Choroid plexus epithelial cell (primary cell): Measurements from ENCODE around the gene ZNF616.
"Not testable (repeated sequence)": the region's sequence is repeated elsewhere in the genome, so short reads cannot be mapped to it uniquely, and the experiment has no call there.

ENCODE experiments used
- DNase-seq: peaks from one replicate; pipeline ENCODE4 v3.0.0-alpha.2; 2010; ENCODE audit warnings: low read depth
- H3K4me3 ChIP-seq: 2 replicates; pipeline ENCODE4 v1.5.1; 2011; ENCODE audit warnings: low read depth, mild to moderate bottlenecking, control low read depth, low read length, moderate library complexity
- TF ChIP-seq, protein P1 (sequence below): conservative IDR thresholded peaks from 2 replicates; pipeline ENCODE4 v1.5.1; 2011; ENCODE audit warnings: low read depth, mild to moderate bottlenecking, control low read depth, inconsistent platforms, low read length, moderate library complexity

ZNF616 gene

DNA sequence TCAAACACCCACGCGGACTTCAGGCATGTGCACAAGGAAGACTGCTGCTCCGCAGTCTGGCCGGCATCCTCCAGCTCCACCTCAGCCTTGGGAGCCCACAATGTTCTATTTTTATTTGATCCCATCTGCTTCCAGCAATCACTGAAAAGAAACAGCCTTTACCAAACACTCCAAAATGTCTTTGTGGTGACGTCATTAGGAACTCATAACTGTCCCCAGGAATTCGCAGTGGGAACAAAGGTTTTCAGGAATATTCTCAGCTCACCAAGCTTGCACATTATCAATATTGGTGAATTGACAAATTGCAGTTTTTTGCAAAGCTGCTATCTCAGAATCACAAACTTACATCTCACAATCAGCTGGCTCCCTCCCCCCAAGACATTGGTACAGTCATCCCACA lies 29.0 kb downstream of the ZNF616 start:
- no peak overlapping the region for H3K4me3 ChIP-seq
- TF ChIP-seq, protein P1, sequence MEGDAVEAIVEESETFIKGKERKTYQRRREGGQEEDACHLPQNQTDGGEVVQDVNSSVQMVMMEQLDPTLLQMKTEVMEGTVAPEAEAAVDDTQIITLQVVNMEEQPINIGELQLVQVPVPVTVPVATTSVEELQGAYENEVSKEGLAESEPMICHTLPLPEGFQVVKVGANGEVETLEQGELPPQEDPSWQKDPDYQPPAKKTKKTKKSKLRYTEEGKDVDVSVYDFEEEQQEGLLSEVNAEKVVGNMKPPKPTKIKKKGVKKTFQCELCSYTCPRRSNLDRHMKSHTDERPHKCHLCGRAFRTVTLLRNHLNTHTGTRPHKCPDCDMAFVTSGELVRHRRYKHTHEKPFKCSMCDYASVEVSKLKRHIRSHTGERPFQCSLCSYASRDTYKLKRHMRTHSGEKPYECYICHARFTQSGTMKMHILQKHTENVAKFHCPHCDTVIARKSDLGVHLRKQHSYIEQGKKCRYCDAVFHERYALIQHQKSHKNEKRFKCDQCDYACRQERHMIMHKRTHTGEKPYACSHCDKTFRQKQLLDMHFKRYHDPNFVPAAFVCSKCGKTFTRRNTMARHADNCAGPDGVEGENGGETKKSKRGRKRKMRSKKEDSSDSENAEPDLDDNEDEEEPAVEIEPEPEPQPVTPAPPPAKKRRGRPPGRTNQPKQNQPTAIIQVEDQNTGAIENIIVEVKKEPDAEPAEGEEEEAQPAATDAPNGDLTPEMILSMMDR: no peak
- DNase-seq: no peak

DNA sequence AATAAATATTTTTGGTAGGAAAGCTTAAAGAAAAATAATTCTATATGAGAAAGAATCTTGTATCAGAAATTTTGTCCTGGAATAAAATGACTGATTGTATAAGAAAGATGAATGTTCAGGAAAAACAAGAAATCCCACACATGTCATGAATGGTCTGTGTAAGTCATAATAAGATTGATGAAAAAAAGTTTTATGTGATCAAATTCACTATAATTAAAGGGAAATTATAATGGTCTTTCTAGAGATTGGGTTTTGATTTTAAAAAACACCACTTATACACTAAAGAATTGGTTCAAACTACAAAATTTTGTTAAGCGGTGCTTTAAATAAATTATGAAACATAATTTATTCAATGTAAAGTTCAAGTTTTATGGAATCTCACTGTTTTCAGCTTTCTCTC lies 37.0 kb downstream of the ZNF616 start:
- no peak overlapping the region for H3K4me3 ChIP-seq
- no peak for DNase-seq
- TF ChIP-seq, protein P1: no peak

DNA sequence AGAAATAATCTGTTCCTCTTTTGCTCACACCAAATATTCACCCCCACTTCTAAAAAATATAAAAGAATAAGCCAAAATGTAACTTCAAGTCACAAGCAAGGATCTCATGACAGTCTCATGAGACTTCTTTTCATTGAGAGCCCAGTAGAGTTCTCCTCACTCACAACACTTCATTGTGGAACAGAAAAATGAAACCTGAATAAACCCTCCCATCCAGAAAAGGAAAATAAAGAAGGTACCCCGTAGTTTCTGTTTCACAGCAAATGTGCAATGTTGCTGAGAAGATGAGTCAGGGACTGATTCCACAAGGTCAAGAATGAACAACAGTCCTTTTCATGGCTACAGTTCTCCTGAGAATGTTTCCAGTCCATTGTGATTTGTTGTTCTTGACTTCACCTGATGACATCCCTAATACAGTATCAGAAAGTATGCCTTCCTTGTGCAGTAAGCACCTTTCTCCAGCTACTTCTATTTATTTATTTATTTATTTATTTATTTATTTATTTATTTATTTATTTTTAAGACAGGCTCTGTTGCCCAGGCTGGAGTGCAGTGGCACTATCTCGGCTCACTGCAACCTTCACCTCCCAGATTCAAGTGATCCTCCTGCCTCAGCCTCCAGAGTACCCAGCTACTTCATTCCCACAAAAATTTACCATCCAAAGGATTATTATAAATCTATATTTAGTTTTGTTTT lies 37.7 kb downstream of the ZNF616 start:
- no peak overlapping the region for H3K4me3 ChIP-seq
- TF ChIP-seq, protein P1: no peak
- DNase-seq: no peak

DNA sequence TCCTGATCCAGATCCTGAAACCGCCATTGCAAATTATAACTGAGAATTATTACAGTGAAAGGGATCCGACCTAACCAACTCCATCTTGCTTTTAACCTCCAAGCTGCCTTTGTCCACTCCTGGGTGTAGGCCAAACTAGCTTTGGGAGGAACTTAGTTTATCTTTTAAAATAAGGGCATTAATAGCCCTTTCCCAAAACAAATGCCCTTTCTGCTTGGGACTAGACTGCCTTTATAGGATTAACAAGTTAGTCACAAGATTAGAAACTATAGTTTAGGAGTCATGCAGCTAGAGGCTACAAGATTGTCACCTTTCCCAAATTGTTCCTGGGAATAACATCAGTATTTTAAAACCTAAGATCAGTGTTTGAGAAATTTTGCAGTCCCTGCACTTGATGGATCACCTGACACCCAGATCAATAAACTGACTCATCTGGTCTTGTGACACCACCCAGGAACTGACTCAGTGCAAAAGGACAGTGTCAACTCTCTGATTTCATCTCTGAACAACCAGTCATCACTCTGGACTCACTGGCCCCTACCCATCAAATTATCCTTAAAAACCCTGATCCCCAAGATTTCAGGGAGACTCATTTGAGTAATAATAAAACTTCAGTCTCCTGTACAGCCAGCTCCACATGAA lies 40.1 kb downstream of the ZNF616 start:
- TF ChIP-seq, protein P1: no peak
- no peak overlapping the region for H3K4me3 ChIP-seq
- peak; percentile 17 for DNase-seq

DNA sequence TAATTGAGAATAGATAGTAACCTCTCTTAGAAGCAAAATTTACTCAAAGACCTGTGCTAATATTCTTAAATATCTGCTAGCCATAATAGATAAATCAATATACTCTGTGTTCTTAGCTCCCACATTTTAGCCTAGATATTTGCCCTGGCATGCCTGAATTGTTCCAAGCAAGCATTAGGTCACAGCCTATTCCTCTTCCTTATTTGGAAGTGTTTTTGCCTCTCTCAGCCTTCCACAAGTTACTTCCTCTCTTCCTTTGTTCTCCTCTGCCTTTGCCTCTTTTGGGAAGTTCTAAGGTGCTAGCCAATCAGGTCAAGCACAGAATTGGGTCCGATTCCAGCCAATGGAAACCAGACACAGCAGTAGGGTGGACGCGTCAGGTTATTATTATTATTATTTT lies 43.3 kb downstream of the ZNF616 start:
- H3K4me3 ChIP-seq, DNase-seq: not testable (repeated sequence)

DNA sequence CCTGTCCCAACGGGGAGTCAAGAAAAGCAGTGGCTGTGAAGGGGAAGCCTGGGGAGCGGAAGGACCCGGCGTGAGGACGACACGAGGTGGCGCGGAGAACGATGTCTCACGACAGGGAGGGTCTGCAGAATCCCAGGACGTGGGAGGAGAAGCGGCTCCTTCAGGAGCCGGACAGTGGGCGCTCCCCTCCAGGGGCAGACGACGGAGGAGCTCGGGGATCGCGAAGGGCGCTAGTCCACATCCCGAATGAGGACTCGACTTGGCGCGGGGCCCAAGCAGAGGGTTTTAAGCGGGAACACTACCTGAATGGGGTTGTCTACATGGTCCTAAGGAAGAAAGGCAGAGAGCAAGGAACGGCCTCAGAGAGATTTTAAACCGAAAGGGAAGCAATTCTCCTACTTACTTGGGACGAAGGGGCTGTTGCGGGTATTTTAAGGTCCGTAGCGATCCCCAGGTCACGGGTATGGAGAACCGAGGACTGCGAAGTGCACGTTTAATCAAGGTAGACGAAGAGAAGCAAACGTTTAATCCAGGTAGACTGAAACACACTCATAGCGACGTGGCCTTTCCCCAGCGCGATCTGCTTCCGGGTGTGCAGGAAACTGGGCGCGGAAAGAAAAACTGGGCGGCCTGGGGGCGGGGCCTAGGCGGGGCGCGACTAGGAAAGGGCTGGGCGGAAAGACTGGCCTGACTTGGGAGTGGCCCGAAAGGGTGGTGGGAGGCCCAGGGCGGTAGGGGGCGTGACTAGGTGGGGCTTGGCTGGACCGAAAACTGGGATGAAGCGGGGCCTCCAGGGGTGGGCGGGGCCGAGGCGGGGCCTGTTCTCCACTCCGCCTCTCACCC lies 44.3 kb downstream of the ZNF616 start, which contains the start of gene ZNF841:
Gene ZNF841 (minus strand): TSS at position 594 of the 843 bp plus-strand sequence. CDS start 10,964 bp downstream, outside the sequence.
- H3K4me3 ChIP-seq: peak within 1 kb of the TSS; percentile 94
- TF ChIP-seq, protein P1: peak; percentile 18

DNA sequence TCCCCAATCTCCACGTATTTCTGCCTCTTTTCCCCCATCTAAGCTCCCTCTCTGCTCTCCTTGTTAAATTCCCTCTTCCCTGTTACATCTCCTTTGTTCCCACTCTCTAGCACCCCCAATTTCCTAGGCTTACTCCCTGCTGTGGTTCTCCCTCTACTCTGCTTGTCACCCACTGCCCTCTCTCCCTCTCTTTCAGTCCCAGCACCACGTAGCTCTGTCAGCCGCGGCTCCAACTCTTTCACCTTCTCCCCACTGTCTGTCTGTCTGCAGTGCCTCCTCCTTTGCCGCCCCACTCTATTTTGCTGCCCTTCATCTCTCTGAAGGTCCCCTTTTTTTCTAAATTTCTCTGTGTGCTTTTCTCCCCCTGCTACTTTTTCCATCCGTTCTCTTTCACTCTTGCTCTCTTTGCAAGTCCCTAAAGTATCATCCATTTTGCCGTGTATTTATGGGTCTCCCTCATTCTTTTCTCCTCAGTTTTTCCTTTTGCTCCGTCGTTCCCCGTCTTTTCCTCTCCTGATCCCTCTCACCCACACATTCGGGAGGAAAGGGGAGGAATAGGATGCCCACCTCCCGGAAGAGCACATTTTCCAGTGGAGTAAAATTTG lies 45.1 kb downstream of the ZNF616 start:
- TF ChIP-seq, protein P1: no peak
- DNase-seq: no peak
- H3K4me3 ChIP-seq: peak overlapping the region; percentile 94

More for the DNA sequence above, 44.3 kb downstream of the ZNF616 start, which contains the start of gene ZNF841:
- peak; percentile 98 for DNase-seq
